ENCODE data around the gene DEFB124.

Gene DEFB124

DNA sequence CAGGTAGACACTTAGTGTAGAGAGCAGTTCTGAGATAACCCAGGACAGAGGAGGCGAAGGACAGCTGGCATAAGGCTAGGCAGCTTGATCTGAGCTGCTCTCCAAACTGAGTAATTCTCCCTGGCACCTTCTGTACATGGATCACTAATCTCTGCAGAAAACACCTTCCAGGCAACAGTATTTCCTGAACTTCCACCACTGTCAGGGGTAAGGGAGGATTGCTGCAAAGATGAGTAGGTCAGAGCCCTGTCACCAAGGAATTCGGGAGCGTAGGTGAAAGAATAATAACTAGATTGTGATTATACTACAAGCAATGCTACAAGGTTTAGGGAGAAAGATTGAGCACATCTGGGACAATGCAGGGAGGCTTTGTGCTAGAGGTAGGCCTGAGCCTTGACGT is 41.2 kb upstream of the DEFB124 start:
- DNase-seq (ENCODE audit: low read depth), result no peak
- peak overlapping the region; percentile 96 for H3K4me3 ChIP-seq (ENCODE audit: low read depth, low read length)
- TF ChIP-seq, protein P1, sequence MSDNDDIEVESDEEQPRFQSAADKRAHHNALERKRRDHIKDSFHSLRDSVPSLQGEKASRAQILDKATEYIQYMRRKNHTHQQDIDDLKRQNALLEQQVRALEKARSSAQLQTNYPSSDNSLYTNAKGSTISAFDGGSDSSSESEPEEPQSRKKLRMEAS (IDR thresholded peaks at IDR 0.05; ENCODE audit: low read depth, low read length), result no peak
- TF ChIP-seq MYC (IDR thresholded peaks at IDR 0.05; ENCODE audit: low read depth, low read length) (no peak), POLR2A (IDR thresholded peaks at IDR 0.05; ENCODE audit: extremely low read depth, insufficient read length) (no peak)
- TF ChIP-seq, protein P2, sequence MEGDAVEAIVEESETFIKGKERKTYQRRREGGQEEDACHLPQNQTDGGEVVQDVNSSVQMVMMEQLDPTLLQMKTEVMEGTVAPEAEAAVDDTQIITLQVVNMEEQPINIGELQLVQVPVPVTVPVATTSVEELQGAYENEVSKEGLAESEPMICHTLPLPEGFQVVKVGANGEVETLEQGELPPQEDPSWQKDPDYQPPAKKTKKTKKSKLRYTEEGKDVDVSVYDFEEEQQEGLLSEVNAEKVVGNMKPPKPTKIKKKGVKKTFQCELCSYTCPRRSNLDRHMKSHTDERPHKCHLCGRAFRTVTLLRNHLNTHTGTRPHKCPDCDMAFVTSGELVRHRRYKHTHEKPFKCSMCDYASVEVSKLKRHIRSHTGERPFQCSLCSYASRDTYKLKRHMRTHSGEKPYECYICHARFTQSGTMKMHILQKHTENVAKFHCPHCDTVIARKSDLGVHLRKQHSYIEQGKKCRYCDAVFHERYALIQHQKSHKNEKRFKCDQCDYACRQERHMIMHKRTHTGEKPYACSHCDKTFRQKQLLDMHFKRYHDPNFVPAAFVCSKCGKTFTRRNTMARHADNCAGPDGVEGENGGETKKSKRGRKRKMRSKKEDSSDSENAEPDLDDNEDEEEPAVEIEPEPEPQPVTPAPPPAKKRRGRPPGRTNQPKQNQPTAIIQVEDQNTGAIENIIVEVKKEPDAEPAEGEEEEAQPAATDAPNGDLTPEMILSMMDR (IDR thresholded peaks at IDR 0.05; ENCODE audit: low read depth, low read length), result no peak

DNA sequence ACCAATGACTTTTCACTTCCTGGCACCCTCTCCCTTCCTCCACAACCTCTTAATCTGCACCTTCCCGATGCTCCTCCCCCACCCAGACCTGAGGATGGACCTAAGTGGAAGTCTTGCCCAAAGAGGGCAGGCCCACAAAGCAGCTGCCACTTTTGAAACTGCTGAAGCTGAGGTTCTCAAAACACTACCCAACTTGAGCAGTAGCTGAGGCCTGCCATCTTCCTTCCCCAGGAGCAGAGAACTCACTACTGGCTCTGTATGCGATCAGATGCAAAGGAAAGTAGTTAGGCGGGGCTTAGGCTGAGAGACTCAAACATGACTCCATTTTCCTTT is 40.8 kb upstream of the DEFB124 start:
- peak; percentile 29 for DNase-seq (ENCODE audit: low read depth)
- TF ChIP-seq MYC (IDR thresholded peaks at IDR 0.05; ENCODE audit: low read depth, low read length) (no peak), POLR2A (IDR thresholded peaks at IDR 0.05; ENCODE audit: extremely low read depth, insufficient read length) (no peak)
- TF ChIP-seq, protein P1 (IDR thresholded peaks at IDR 0.05; ENCODE audit: low read depth, low read length), result no peak
- TF ChIP-seq, protein P2 (IDR thresholded peaks at IDR 0.05; ENCODE audit: low read depth, low read length), result no peak
- H3K4me3 ChIP-seq (ENCODE audit: low read depth, low read length), result peak overlapping the region; percentile 96

DNA sequence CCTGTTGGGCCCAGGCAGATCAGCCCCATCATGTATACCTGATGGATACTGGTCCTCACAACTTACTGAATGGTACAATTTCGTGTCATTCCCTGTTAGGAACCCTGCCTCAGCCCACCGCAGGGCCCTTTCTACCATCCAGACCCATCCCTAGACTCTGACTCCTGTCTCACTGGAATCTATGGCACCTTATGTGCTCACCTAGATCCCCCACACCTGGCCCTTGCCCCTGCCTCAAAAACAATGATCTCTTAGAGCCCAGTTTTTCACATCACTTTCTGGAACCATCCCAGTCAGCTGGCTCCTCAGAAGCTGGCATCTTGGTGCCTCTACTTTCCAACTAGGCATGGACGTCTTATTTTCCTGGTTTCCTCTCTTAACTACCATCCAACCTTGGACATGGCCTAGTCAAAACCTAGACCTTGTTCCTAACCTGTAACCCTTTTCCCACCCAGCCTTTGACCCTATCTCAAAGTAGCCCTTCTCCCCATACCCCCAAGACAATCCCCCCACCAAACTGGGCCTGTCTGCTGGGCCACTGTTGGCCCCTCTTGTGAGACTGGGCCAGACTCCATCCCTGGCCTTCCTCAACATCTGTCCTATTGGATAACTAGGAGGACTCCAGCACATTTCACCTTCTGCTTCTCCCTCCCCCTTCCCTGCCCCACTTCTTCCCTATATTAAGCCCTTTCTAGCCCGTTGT is 40.3 kb upstream of the DEFB124 start:
- DNase-seq (ENCODE audit: low read depth), result no peak
- no peak for TF ChIP-seq POLR2A (IDR thresholded peaks at IDR 0.05; ENCODE audit: extremely low read depth, insufficient read length)
- TF ChIP-seq, protein P1 (IDR thresholded peaks at IDR 0.05; ENCODE audit: low read depth, low read length), result 0 out of 2 replicates have a peak, but pooled peaks have one; percentile 7
- peak overlapping the region; percentile 96 for H3K4me3 ChIP-seq (ENCODE audit: low read depth, low read length)

DNA sequence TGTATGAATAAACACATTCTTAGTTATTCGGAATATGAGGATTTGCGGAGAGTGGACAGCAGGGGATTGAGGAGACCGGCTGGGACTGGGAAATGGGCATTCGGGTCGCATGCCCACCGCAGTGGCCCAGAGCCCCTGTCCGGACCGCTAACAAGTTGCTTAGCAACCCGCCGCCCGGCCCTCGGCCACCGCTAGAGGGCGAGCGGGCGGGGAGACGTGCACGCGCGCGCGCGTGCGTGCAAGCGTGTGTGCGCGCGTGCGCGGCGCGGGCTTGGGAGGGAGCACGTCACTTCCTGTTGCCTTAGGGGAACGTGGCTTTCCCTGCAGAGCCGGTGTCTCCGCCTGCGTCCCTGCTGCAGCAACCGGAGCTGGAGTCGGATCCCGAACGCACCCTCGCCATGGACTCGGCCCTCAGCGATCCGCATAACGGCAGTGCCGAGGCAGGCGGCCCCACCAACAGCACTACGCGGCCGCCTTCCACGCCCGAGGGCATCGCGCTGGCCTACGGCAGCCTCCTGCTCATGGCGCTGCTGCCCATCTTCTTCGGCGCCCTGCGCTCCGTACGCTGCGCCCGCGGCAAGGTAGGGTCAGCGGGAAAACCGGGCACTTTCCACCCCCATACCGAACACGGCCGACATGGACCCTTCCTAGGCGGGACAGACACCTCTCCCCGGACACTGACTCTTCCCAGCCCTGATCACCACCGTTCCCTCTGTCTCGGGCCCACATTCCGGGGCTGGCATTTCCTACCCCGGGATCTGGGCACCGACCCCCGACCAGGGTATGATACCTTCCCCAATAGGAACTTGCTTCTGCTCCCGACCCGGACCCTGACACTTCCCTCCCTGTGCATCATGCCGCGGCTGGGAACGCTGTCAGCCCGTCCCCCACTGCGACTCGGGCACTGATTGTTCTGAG is 39.5 kb upstream of the DEFB124 start, which contains the start of gene HM13:
HM13 (plus strand) TSS at position 289 of the 918 bp plus-strand sequence; CDS start at position 399, 110 bp downstream.
- peak within 1 kb of the TSS; percentile 96 for H3K4me3 ChIP-seq (ENCODE audit: low read depth, low read length)
- DNase-seq (ENCODE audit: low read depth), result peak; percentile 96
- TF ChIP-seq MYC (IDR thresholded peaks at IDR 0.05; ENCODE audit: low read depth, low read length) (peak; percentile 96), POLR2A (IDR thresholded peaks at IDR 0.05; ENCODE audit: extremely low read depth, insufficient read length) (peak; percentile 95)
- TF ChIP-seq, protein P1 (IDR thresholded peaks at IDR 0.05; ENCODE audit: low read depth, low read length), result peak; percentile 95
- TF ChIP-seq, protein P2 (IDR thresholded peaks at IDR 0.05; ENCODE audit: low read depth, low read length), result peak; percentile 78

DNA sequence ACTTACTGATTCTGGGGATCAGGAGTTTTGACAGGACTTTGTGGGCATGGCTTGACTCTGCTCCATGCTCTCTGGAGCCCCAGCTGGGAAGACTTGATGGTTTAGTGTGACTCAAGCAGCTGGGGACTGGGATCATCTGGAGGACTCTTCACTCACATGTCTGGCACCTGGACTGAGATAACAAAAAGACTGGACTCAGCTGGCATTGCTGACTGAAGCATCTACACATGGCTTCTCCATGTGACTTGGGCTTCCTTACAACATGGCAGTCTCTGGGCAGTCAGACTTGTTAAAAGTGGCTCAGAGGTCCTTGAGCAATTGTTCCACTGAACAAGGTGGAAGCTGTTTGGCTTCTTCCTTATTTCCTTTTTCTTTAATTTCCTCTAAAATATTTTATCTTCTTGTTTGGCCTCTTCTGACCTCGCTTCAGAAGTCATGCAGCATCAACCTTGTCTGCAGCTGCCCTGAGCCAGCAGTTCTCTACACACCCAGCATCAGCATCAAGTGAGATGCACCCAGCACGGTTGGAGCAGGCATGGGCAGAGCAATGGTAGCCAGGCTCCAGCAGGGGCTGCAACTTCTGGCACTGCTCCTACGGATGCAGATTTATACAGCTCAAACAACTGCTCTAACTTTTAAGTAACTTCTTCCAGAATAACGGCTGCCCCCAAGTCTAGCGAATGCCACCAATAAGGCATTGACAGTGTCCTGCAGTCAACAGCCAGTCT is 33.8 kb upstream of the DEFB124 start:
- no peak for DNase-seq (ENCODE audit: low read depth)

More for the DNA sequence above, 33.8 kb upstream of the DEFB124 start:
- no peak overlapping the region for H3K4me3 ChIP-seq (ENCODE audit: low read depth, low read length)
- TF ChIP-seq, protein P2 (IDR thresholded peaks at IDR 0.05; ENCODE audit: low read depth, low read length), result no peak
- TF ChIP-seq, protein P1 (IDR thresholded peaks at IDR 0.05; ENCODE audit: low read depth, low read length), result no peak
- TF ChIP-seq MYC (IDR thresholded peaks at IDR 0.05; ENCODE audit: low read depth, low read length) (no peak), POLR2A (IDR thresholded peaks at IDR 0.05; ENCODE audit: extremely low read depth, insufficient read length) (no peak)
